Muscle of leg (tissue), 11 donors: ENCODE measurements around the gene F8. TPM values are rescaled to one million over a fixed set of nuclear protein-coding genes. Genes with fewer than 3 reads are reported as not detected.
"Not testable (repeated sequence)": the region's sequence is repeated elsewhere in the genome, so short reads cannot be mapped to it uniquely, and the experiment has no call there.

Source experiments
- DNase-seq: peaks from one replicate; pipeline ENCODE4 v3.0.0; 2013
- H3K27ac ChIP-seq: one replicate; pipeline ENCODE4 v1.5.1; 2013; ENCODE audit warnings: mild to moderate bottlenecking, low read length, control low read depth
- H3K27me3 ChIP-seq: one replicate; pipeline ENCODE4 v1.6.1; 2013; ENCODE audit warnings: low read length; ENCODE audit not compliant: control insufficient read depth, insufficient read depth
- H3K36me3 ChIP-seq: one replicate; pipeline ENCODE4 v1.6.1; 2013; ENCODE audit warnings: low read length; ENCODE audit not compliant: control insufficient read depth, insufficient read depth
- H3K4me1 ChIP-seq: one replicate; pipeline ENCODE4 v1.6.1; 2013; ENCODE audit warnings: low read length; ENCODE audit not compliant: control insufficient read depth, insufficient read depth
- H3K4me3 ChIP-seq: one replicate; pipeline ENCODE4 v1.5.1; 2013; ENCODE audit warnings: low read length, control low read depth
- H3K9me3 ChIP-seq: replicated peaks from 2 replicates; pipeline ENCODE4 v1.6.1; 2013; ENCODE audit warnings: low read depth, low read length; ENCODE audit not compliant: control insufficient read depth
- WGBS: methylation state at CpG from one replicate; pipeline ENCODE4 v1.1.5; 2013; ENCODE audit warnings: missing lambda C conversion rate; ENCODE audit not compliant: insufficient coverage; 5-methylcytosine and 5-hydroxymethylcytosine counted together
- polyA plus RNA-seq, 8 donors: library from polyadenylated mRNA; unstranded; fragments of 120-200 nt; gene quantifications; one replicate each; pipeline versions ENCODE4 v1.2.1 to v1.2.3, GENCODE V29; 2013; ENCODE audit warnings: inconsistent platforms in 1 of 8, low replicate concordance in 1 of 8; ENCODE audit not compliant: insufficient read length in 8 of 8, insufficient read depth in 1 of 8
- total RNA-seq: library from RNA; stranded (reverse); fragments of 120-200 nt; gene quantifications from one replicate; pipeline ENCODE4 v1.2.4, GENCODE V29; 2013

F8 gene
- total and polyA plus RNA-seq, 9 donors, result 3.6 to 7.0 (median 5.0) TPM

GRCh38 chrX:154988719-154989118 is 33.8 kb downstream of the F8 start:
- Histone ChIP-seq H3K4me1 (no peaks in the 10 kb centered on the region), H3K4me3 (no peak overlapping the region), H3K36me3 (no peaks in the 10 kb centered on the region), H3K27ac (no peak overlapping the region), H3K27me3 (no peaks in the 10 kb centered on the region), H3K9me3 (no peaks in the 10 kb centered on the region)
- no peak for DNase-seq
- 60% methylated on average over 1 of the region's 3 CpGs for WGBS

GRCh38 chrX:154987940-154988339 is 34.6 kb downstream of the F8 start:
- no peak overlapping the region for H3K4me3 ChIP-seq
- WGBS, result no CpG with 5 or more reads among the region's 3 CpGs
- H3K27ac ChIP-seq, result no peak overlapping the region
- H3K27me3 ChIP-seq, result no peaks in the 10 kb centered on the region
- no peaks in the 10 kb centered on the region for H3K36me3 ChIP-seq
- H3K9me3 ChIP-seq, result no peaks in the 10 kb centered on the region
- DNase-seq, result no peak
- H3K4me1 ChIP-seq, result no peaks in the 10 kb centered on the region

- H3K4me3 ChIP-seq, result no peak overlapping the region
- peak; percentile 16 for DNase-seq
- H3K36me3 ChIP-seq, result no peaks in the 10 kb centered on the region
- no CpG with 5 or more reads among the region's 3 CpGs for WGBS
- no peaks in the 10 kb centered on the region for H3K27me3 ChIP-seq
- H3K4me1 ChIP-seq, result no peaks in the 10 kb centered on the region
- no peak overlapping the region for H3K27ac ChIP-seq
- H3K9me3 ChIP-seq, result no peaks in the 10 kb centered on the region
These were observed 35.5 kb downstream of the F8 start for GRCh38 chrX:154986826-154987575.

GRCh38 chrX:154981116-154981411 is 41.5 kb downstream of the F8 start:
- Histone ChIP-seq H3K27ac (no peak overlapping the region), H3K36me3 (no peaks in the 10 kb centered on the region), H3K4me1 (no peaks in the 10 kb centered on the region), H3K4me3 (no peak overlapping the region), H3K27me3 (no peaks in the 10 kb centered on the region), H3K9me3 (no peaks in the 10 kb centered on the region)
- DNase-seq, result no peak
- no CpG with 5 or more reads among the region's 6 CpGs for WGBS

GRCh38 chrX:154980330-154981115 is 42.0 kb downstream of the F8 start:
- 15% methylated on average over 5 of the region's 11 CpGs for WGBS
- Histone ChIP-seq H3K36me3 (no peaks in the 10 kb centered on the region), H3K9me3 (no peaks in the 10 kb centered on the region), H3K27me3 (no peaks in the 10 kb centered on the region), H3K4me1 (no peaks in the 10 kb centered on the region), H3K4me3 (peak overlapping the region; percentile 35), H3K27ac (no peak overlapping the region)
- peak; percentile 72 for DNase-seq

DNA sequence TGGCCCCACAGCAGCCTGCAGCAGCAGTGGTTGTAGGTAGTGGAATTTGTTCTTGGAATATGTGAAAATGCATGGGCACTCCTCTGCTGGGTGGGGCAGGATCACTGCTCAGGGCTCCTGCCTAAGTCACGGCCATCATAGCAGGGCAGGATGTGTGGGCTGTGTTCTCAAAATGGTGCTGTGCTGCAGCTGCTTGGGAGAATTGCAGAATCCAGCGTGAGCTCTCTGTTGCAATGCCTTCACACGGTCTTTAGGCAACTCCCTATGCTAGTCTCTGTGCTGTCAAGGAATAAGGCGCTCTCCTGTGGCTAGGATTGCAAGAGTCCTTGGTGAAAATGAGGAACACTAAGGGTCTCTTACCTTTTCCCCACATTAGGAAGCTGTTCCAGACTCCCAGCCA is 42.9 kb downstream of the F8 start:
- no peaks in the 10 kb centered on the region for H3K9me3 ChIP-seq
- H3K27me3 ChIP-seq, result no peaks in the 10 kb centered on the region
- WGBS, result 91% methylated on average over 2 of the region's 4 CpGs
- no peak for DNase-seq
- no peaks in the 10 kb centered on the region for H3K4me1 ChIP-seq
- no peak overlapping the region for H3K27ac ChIP-seq
- H3K36me3 ChIP-seq, result no peaks in the 10 kb centered on the region
- H3K4me3 ChIP-seq, result no peak overlapping the region

GRCh38 chrX:154968353-154968752 is 54.2 kb downstream of the F8 start:
- Histone ChIP-seq H3K27me3 (no peaks in the 10 kb centered on the region), H3K27ac (no peak overlapping the region), H3K9me3 (no peaks in the 10 kb centered on the region), H3K4me3 (no peak overlapping the region), H3K36me3 (no peaks in the 10 kb centered on the region), H3K4me1 (no peaks in the 10 kb centered on the region)
- no peak for DNase-seq
- WGBS, result 33% methylated on average over 1 of the region's 2 CpGs

GRCh38 chrX:154967603-154968002 is 54.9 kb downstream of the F8 start:
- Histone ChIP-seq H3K27ac (no peak overlapping the region), H3K36me3 (no peaks in the 10 kb centered on the region), H3K9me3 (no peaks in the 10 kb centered on the region), H3K4me3 (no peak overlapping the region), H3K4me1 (no peaks in the 10 kb centered on the region), H3K27me3 (no peaks in the 10 kb centered on the region)
- no CpG with 5 or more reads among the region's 1 CpG for WGBS
- no peak for DNase-seq

GRCh38 chrX:154961947-154962346 is 60.6 kb downstream of the F8 start:
- DNase-seq, result no peak
- Histone ChIP-seq H3K36me3 (no peaks in the 10 kb centered on the region), H3K27me3 (no peaks in the 10 kb centered on the region), H3K27ac (no peak overlapping the region), H3K4me1 (no peaks in the 10 kb centered on the region), H3K4me3 (no peak overlapping the region), H3K9me3 (no peaks in the 10 kb centered on the region)

- H3K9me3 ChIP-seq, H3K36me3 ChIP-seq, H3K4me1 ChIP-seq, H3K27me3 ChIP-seq, H3K27ac ChIP-seq, H3K4me3 ChIP-seq, DNase-seq: not testable (repeated sequence)
- WGBS, result 100% methylated on average over 2 of the region's 3 CpGs
These were observed 66.7 kb downstream of the F8 start for GRCh38 chrX:154955799-154956198.
